Kidney (tissue), 14 donors: Measurements from ENCODE around the gene PAPOLB. TPM values are rescaled to one million over a fixed set of nuclear protein-coding genes. Genes with fewer than 3 reads are reported as not detected.
A peak's percentile ranks its signal among the peaks of the same experiment; 100 is the strongest.

Source experiments
- DNase-seq, 5 donors: peaks; one replicate each; pipeline ENCODE4 v3.0.0-alpha.2; 2013 to 2020
- FAIRE-seq: peaks from 2 replicates; lab custom pipeline; 2012; peaks lifted over from hg19 to GRCh38; lab: Jason Lieb, UNC
- H3K27ac ChIP-seq, 2 donors: one replicate each; pipeline ENCODE4 v1.7.0; 2013; ENCODE audit warnings: low read depth in 2 of 2, low read length in 2 of 2, inconsistent platforms in 1 of 2
- H3K27me3 ChIP-seq: one replicate; pipeline ENCODE4 v1.7.1; 2013; ENCODE audit warnings: low read length, inconsistent platforms; ENCODE audit not compliant: control insufficient read depth, insufficient read depth
- H3K36me3 ChIP-seq, 3 donors: one replicate each; pipeline versions ENCODE4 v1.7.0 to v1.7.1; 2013; ENCODE audit warnings: low read length in 3 of 3, control low read depth in 1 of 3, inconsistent platforms in 1 of 3; ENCODE audit not compliant: insufficient read depth in 3 of 3, control insufficient read depth in 2 of 3
- H3K4me1 ChIP-seq, 3 donors: one replicate each; pipeline versions ENCODE4 v1.7.0 to v1.7.1; 2013; ENCODE audit warnings: low read length in 3 of 3, inconsistent platforms in 1 of 3, low read depth in 1 of 3; ENCODE audit not compliant: control insufficient read depth in 2 of 3, insufficient read depth in 2 of 3
- H3K4me3 ChIP-seq, 3 donors: one replicate each; pipeline versions ENCODE4 v1.7.0 to v1.8.1; 2013; ENCODE audit warnings: low read length in 3 of 3, control low read depth in 1 of 3, inconsistent platforms in 1 of 3
- H3K9ac ChIP-seq, 3 donors: one replicate each; pipeline versions ENCODE4 v1.7.0 to v1.7.1; 2013; ENCODE audit warnings: low read length in 3 of 3, control low read depth in 1 of 3, inconsistent platforms in 1 of 3
- H3K9me3 ChIP-seq, 3 donors: one replicate each; pipeline versions ENCODE4 v1.7.0 to v1.7.1; 2013; ENCODE audit warnings: low read length in 3 of 3, control low read depth in 1 of 3, inconsistent platforms in 1 of 3; ENCODE audit not compliant: control insufficient read depth in 2 of 3, insufficient read depth in 1 of 3
- intact Hi-C: fragments of 100-400 bp; cut with DNase I; formaldehyde crosslinking; loops from one replicate; pipeline ENCODE4 v1.11.1; 2022
- polyA plus RNA-seq: library from polyadenylated mRNA; stranded (reverse); fragments of 350-450 nt; fragmentation: Illumina TruSeq; extraction: RNeasy Lipid Tissue Mini Kit (QIAGEN cat#74804); gene quantifications from one replicate; pipeline ENCODE4 v1.2.3, GENCODE V29; 2014; ENCODE audit warnings: low read depth, low replicate concordance; ENCODE audit not compliant: insufficient read depth
- total RNA-seq: library from RNA; stranded (reverse); fragmentation: NEBNext Ultra II Directional; extraction: Animal tissue kit (Norgen Biotek cat#: 25700); gene quantifications from one replicate; pipeline ENCODE4 v1.2.1, GENCODE V29; 2021
- TF ChIP-seq, protein P1 (sequence below): IDR thresholded peaks from 3 replicates; pipeline ENCODE4 v1.5.1; 2012; ENCODE audit warnings: mild to moderate bottlenecking, moderate library complexity, borderline replicate concordance; ENCODE audit not compliant: insufficient read depth; ENCODE audit errors: extremely low read depth
- donor health status: control.
- donor health status: control.
- donor health status: control.
- donor health status: control.
- donor health status: control.
- donor health status: DM: yes; HTN: yes; CAD: no.
- donor health status: Normal renal cell carcinoma (clear cell type).

PAPOLB gene
- total and polyA plus RNA-seq, 2 donors from 2014 or later, result 0.06 TPM; not detected in 1

DNA sequence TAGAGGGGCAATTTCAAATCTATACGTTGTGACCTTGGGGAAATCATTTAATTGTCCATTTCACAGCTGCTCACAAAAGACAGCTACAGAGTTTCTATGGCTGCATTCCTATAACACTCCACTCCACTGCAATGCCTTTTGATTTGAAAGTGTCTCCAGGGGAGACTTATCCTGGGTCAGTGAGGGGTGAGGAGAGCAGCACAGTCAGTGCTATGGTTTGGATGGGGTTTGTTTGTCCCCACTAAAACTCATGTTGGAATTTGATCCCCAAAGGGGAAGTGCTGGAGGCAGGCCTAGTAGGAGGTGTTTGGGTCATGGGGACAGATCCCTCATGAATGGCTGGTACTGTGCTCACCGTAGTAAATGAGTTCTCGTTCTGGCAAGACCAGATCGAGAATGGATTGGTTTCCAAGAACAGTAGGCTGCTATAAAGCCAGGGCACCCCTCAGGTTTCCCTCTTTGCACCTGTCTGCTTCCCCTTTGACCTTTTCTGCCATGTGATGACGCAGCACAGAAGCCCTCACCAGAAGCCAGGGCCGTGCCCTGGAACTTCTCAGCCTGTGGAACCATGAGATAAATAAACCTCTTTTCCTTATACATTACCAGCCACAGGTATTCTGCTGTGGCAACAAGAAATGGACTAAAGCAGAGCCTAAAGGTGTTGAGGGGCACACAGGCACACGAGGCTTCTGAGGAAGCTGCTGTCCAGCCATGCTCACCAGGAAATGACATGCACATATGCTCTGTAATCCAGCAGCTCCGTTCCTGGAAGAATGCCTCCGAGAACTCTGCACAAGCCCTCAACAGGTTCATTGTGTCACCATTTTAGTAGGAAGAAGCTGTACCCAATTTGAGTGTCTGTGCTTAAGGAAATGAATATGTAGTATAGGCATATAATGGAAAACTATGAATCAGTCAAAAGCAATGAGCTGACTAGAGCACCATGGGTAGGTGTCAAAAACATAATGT, 5.0 kb upstream of the PAPOLB start:
- intact Hi-C loops, result no loop called here
- Histone ChIP-seq H3K9me3 (peaks cover 0 to 3% (median 0%) of the 10 kb centered on the region in 3 donors), H3K27me3 (no peaks in the 10 kb centered on the region), H3K36me3 (no peaks in the 10 kb centered on the region), H3K4me3 (no peak overlapping the region), H3K27ac (no peak overlapping the region), H3K9ac (no peak overlapping the region), H3K4me1 (no peaks in the 10 kb centered on the region)
- TF ChIP-seq, protein P1, sequence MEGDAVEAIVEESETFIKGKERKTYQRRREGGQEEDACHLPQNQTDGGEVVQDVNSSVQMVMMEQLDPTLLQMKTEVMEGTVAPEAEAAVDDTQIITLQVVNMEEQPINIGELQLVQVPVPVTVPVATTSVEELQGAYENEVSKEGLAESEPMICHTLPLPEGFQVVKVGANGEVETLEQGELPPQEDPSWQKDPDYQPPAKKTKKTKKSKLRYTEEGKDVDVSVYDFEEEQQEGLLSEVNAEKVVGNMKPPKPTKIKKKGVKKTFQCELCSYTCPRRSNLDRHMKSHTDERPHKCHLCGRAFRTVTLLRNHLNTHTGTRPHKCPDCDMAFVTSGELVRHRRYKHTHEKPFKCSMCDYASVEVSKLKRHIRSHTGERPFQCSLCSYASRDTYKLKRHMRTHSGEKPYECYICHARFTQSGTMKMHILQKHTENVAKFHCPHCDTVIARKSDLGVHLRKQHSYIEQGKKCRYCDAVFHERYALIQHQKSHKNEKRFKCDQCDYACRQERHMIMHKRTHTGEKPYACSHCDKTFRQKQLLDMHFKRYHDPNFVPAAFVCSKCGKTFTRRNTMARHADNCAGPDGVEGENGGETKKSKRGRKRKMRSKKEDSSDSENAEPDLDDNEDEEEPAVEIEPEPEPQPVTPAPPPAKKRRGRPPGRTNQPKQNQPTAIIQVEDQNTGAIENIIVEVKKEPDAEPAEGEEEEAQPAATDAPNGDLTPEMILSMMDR, result no peak
- FAIRE-seq, result no peak
- DNase-seq, result peak in 1 of 5 donors; percentile 10

DNA sequence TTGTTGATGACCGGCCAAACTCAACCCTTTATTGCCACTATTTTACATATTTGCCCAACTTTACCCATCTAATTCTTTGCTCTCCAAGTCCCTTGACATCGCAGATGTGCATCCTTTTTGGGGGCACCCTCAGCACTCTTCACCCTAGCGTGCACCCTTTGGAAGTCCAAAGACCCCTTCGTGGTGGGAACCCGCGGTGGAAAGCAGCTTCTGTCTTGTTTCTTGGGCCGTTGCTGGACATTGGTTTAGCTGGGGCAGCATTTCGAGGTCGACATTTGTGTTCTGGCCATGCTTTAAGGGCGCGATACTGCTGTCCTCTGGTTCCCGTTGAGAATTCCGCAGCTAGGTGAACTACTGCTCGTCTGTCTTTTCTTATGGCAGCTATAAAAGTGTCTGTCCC, 326 bp upstream of the PAPOLB start:
- peaks cover 0 to 4% (median 0%) of the 10 kb centered on the region in 3 donors for H3K9me3 ChIP-seq
- no peak overlapping the region for H3K9ac ChIP-seq
- peak overlapping the region in 1 of 3 donors; percentile 29 for H3K4me3 ChIP-seq
- intact Hi-C loops, result no loop called here
- FAIRE-seq (no peak), DNase-seq (no peak)
- no peaks in the 10 kb centered on the region for H3K4me1 ChIP-seq
- H3K27me3 ChIP-seq, result no peaks in the 10 kb centered on the region
- H3K27ac ChIP-seq, result no peak overlapping the region
- no peaks in the 10 kb centered on the region for H3K36me3 ChIP-seq
- TF ChIP-seq, protein P1, result no peak

DNA sequence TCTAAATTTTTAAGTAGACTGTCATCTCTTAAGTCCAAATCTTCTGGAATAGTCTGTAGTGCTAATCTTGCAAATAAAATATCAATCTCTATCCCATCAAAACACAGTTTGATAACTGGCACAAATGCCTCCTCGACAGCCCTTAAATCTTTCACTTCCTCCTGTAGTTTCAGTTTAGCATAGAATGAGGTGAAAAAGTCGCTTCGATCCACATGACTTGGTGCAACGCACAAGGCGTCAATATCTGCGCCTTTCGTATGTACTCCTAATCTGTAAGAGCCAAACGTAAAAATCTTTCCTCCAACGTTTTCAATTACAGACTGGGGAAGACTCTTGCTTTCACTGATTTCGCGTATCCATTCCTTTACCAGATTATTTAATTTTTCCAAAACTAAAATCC, 603 bp downstream of the PAPOLB start:
- H3K36me3 ChIP-seq, result no peaks in the 10 kb centered on the region
- no peaks in the 10 kb centered on the region for H3K4me1 ChIP-seq
- H3K4me3 ChIP-seq, result peak overlapping the region in 1 of 3 donors; percentile 29
- no peak overlapping the region for H3K9ac ChIP-seq
- DNase-seq (no peak), FAIRE-seq (no peak)
- peaks cover 0 to 4% (median 0%) of the 10 kb centered on the region in 3 donors for H3K9me3 ChIP-seq
- TF ChIP-seq, protein P1, result no peak
- intact Hi-C loops, result no loop called here
- H3K27me3 ChIP-seq, result no peaks in the 10 kb centered on the region
- H3K27ac ChIP-seq, result no peak overlapping the region
